Ureter (tissue), 1 donor: ENCODE measurements around the gene MEGF6. TPM values are rescaled to one million over a fixed set of nuclear protein-coding genes. Genes with fewer than 3 reads are reported as not detected.

Source experiments
- DNase-seq: peaks from one replicate; pipeline ENCODE4 v3.0.0-alpha.2; 2020; ENCODE audit warnings: low spot score
- total RNA-seq: library from RNA; stranded (reverse); gene quantifications from one replicate; pipeline ENCODE4 v1.2.4, GENCODE V29; 2023
- donor health status: DM: yes; HTN: yes; CAD: no.

MEGF6 gene
- total RNA-seq, 1 donor from 2014 or later = 22.2 TPM

GRCh38 chr1:3485016-3485415, 126.3 kb downstream of the MEGF6 start:
- DNase-seq = no peak

GRCh38 chr1:3483801-3484444, 127.4 kb downstream of the MEGF6 start:
- no peak for DNase-seq

GRCh38 chr1:3483380-3483779, 127.9 kb downstream of the MEGF6 start:
- DNase-seq = no peak

GRCh38 chr1:3482378-3482849, 128.9 kb downstream of the MEGF6 start:
- no peak for DNase-seq

- DNase-seq = no peak
Measured at GRCh38 chr1:3481836-3482375, 129.4 kb downstream of the MEGF6 start.

GRCh38 chr1:3481046-3481445, 130.3 kb downstream of the MEGF6 start:
- DNase-seq = no peak

- DNase-seq = no peak
Measured at GRCh38 chr1:3480369-3480719, 131.0 kb downstream of the MEGF6 start.

- no peak for DNase-seq
Measured at GRCh38 chr1:3479511-3480368, 131.6 kb downstream of the MEGF6 start.

- no peak for DNase-seq
Measured at GRCh38 chr1:3478187-3478586, 133.1 kb downstream of the MEGF6 start.

- no peak for DNase-seq
Measured at GRCh38 chr1:3477241-3477995, 133.9 kb downstream of the MEGF6 start.

GRCh38 chr1:3476666-3477065, 134.6 kb downstream of the MEGF6 start:
- no peak for DNase-seq

GRCh38 chr1:3475839-3476573, 135.3 kb downstream of the MEGF6 start:
- no peak for DNase-seq

GRCh38 chr1:3474421-3474820, 136.9 kb downstream of the MEGF6 start:
- no peak for DNase-seq

- no peak for DNase-seq
Measured at GRCh38 chr1:3474016-3474415, 137.3 kb downstream of the MEGF6 start.

- DNase-seq = no peak
Measured at GRCh38 chr1:3473381-3473844, 137.9 kb downstream of the MEGF6 start.

GRCh38 chr1:3472906-3473305, 138.4 kb downstream of the MEGF6 start:
- no peak for DNase-seq

GRCh38 chr1:3472088-3472850, 139.0 kb downstream of the MEGF6 start:
- DNase-seq = no peak

GRCh38 chr1:3471356-3472087, 139.8 kb downstream of the MEGF6 start:
- no peak for DNase-seq

- no peak for DNase-seq
Measured at GRCh38 chr1:3470650-3471355, 140.5 kb downstream of the MEGF6 start.
